Measurements from ENCODE around the gene ALDH3B2. TPM values are rescaled to one million over a fixed set of nuclear protein-coding genes. Genes with fewer than 3 reads are reported as not detected.

The ALDH3B2 gene
- total RNA-seq, 1 donor from 2014 or later = not detected

- Mint-ChIP-seq H3K4me1 (no peaks in the 10 kb centered on the region), H3K4me3 (no peak overlapping the region), H3K36me3 (ENCODE audit: low read depth) (no peaks in the 10 kb centered on the region), H3K9me3 (peaks cover 6% of the 10 kb centered on the region), H3K27me3 (ENCODE audit: low read depth) (peaks cover 2% of the 10 kb centered on the region), H3K27ac (ENCODE audit: unreplicated experiment) (no peak overlapping the region)
- no peak for TF ChIP-seq CTCF (conservative IDR thresholded peaks at IDR 0.05)
- DNase-seq (ENCODE audit: low read depth, low spot score) = no peak
Measured at GRCh38 chr11:67698247-67698646, 23.8 kb upstream of the ALDH3B2 start.

GRCh38 chr11:67697846-67698245 is 23.4 kb upstream of the ALDH3B2 start:
- H3K4me3 Mint-ChIP-seq = no peak overlapping the region
- no peak for DNase-seq (ENCODE audit: low read depth, low spot score)

GRCh38 chr11:67696998-67697397 is 22.6 kb upstream of the ALDH3B2 start:
- no peaks in the 10 kb centered on the region for H3K36me3 Mint-ChIP-seq (ENCODE audit: low read depth)
- no peak for DNase-seq (ENCODE audit: low read depth, low spot score)
- no peak overlapping the region for H3K27ac Mint-ChIP-seq (ENCODE audit: unreplicated experiment)
- H3K4me1 Mint-ChIP-seq = no peaks in the 10 kb centered on the region
- H3K9me3 Mint-ChIP-seq = peaks cover 6% of the 10 kb centered on the region
- H3K4me3 Mint-ChIP-seq = no peak overlapping the region
- H3K27me3 Mint-ChIP-seq (ENCODE audit: low read depth) = peaks cover 2% of the 10 kb centered on the region
- TF ChIP-seq CTCF (conservative IDR thresholded peaks at IDR 0.05) = no peak

More at GRCh38 chr11:67697846-67698245, 23.4 kb upstream of the ALDH3B2 start:
- no peak for TF ChIP-seq CTCF (conservative IDR thresholded peaks at IDR 0.05)
- H3K27ac Mint-ChIP-seq (ENCODE audit: unreplicated experiment) = no peak overlapping the region
- H3K4me1 Mint-ChIP-seq = no peaks in the 10 kb centered on the region
- H3K27me3 Mint-ChIP-seq (ENCODE audit: low read depth) = peaks cover under 1% of the 10 kb centered on the region
- no peaks in the 10 kb centered on the region for H3K36me3 Mint-ChIP-seq (ENCODE audit: low read depth)
- H3K9me3 Mint-ChIP-seq = peaks cover 6% of the 10 kb centered on the region

GRCh38 chr11:67695606-67696005 is 21.2 kb upstream of the ALDH3B2 start:
- H3K4me3 Mint-ChIP-seq = no peak overlapping the region
- H3K27ac Mint-ChIP-seq (ENCODE audit: unreplicated experiment) = no peak overlapping the region
- no peak for DNase-seq (ENCODE audit: low read depth, low spot score)
- H3K27me3 Mint-ChIP-seq (ENCODE audit: low read depth) = peaks cover 2% of the 10 kb centered on the region
- no peaks in the 10 kb centered on the region for H3K36me3 Mint-ChIP-seq (ENCODE audit: low read depth)
- peaks cover 6% of the 10 kb centered on the region for H3K9me3 Mint-ChIP-seq
- H3K4me1 Mint-ChIP-seq = no peaks in the 10 kb centered on the region
- no peak for TF ChIP-seq CTCF (conservative IDR thresholded peaks at IDR 0.05)

GRCh38 chr11:67694875-67695555 is 20.6 kb upstream of the ALDH3B2 start:
- no peak overlapping the region for H3K4me3 Mint-ChIP-seq
- no peak for DNase-seq (ENCODE audit: low read depth, low spot score)

More at GRCh38 chr11:67694875-67695555, 20.6 kb upstream of the ALDH3B2 start:
- peaks cover 2% of the 10 kb centered on the region for H3K27me3 Mint-ChIP-seq (ENCODE audit: low read depth)
- H3K9me3 Mint-ChIP-seq = peaks cover 1% of the 10 kb centered on the region
- no peak overlapping the region for H3K27ac Mint-ChIP-seq (ENCODE audit: unreplicated experiment)
- H3K36me3 Mint-ChIP-seq (ENCODE audit: low read depth) = no peaks in the 10 kb centered on the region
- no peak for TF ChIP-seq CTCF (conservative IDR thresholded peaks at IDR 0.05)
- no peaks in the 10 kb centered on the region for H3K4me1 Mint-ChIP-seq
